Thoracic aorta (tissue), 2 donors: Measurements from ENCODE around the gene MYL7. TPM values are rescaled to one million over a fixed set of nuclear protein-coding genes. Genes with fewer than 3 reads are reported as not detected.

Source experiments
- ATAC-seq: fragments of 150-250 bp; one replicate; pipeline ENCODE4 v1.8.0; 2017; ENCODE audit warnings: low read depth; ENCODE audit not compliant: insufficient number of reproducible peaks, low FRiP score
- DNase-seq: peaks from one replicate; pipeline ENCODE4 v3.0.0-alpha.2; 2020; ENCODE audit warnings: low spot score
- H3K27ac ChIP-seq, 2 donors: fragments of 200-600 bp; sonication (generic); 1 replicate in 1 of 2; 2 replicates in 1 of 2; pipeline ENCODE4 v1.5.1; 2016; ENCODE audit warnings: mild to moderate bottlenecking in 2 of 2, moderate library complexity in 2 of 2
- H3K27me3 ChIP-seq: fragments of 200-600 bp; sonication (generic); replicated peaks from 2 replicates; pipeline ENCODE4 v1.6.0; 2016; ENCODE audit warnings: mild to moderate bottlenecking; ENCODE audit not compliant: insufficient read depth
- H3K36me3 ChIP-seq: fragments of 200-600 bp; sonication (generic); one replicate; pipeline ENCODE4 v1.5.1; 2016
- H3K4me1 ChIP-seq, 2 donors: fragments of 200-600 bp; sonication (generic); 1 replicate in 1 of 2; 2 replicates in 1 of 2; pipeline versions ENCODE4 v1.5.1 to v1.6.0; 2016; ENCODE audit warnings: low read depth in 2 of 2, mild to moderate bottlenecking in 1 of 2; ENCODE audit not compliant: control insufficient read depth in 1 of 2
- H3K4me3 ChIP-seq: fragments of 200-600 bp; sonication (generic); 2 replicates; pipeline ENCODE4 v1.5.1; 2016; ENCODE audit warnings: mild to moderate bottlenecking
- H3K9me3 ChIP-seq: fragments of 200-600 bp; sonication (generic); 2 replicates; pipeline ENCODE4 v1.5.1; 2016
- total RNA-seq, 2 donors: library from RNA; depleted of rRNA; stranded (reverse); fragments of >200 nt; gene quantifications; one replicate each; pipeline versions ENCODE4 v1.1.0 to v1.2.3, GENCODE V29; 2016
- TF ChIP-seq, protein P1 (sequence below): fragments of 200-600 bp; sonication (generic); IDR thresholded peaks from one replicate; pipeline ENCODE4 v1.5.1; 2019; ENCODE audit warnings: antibody characterized with exemption

MYL7 gene
- total RNA-seq, 2 donors from 2014 or later = not detected

DNA sequence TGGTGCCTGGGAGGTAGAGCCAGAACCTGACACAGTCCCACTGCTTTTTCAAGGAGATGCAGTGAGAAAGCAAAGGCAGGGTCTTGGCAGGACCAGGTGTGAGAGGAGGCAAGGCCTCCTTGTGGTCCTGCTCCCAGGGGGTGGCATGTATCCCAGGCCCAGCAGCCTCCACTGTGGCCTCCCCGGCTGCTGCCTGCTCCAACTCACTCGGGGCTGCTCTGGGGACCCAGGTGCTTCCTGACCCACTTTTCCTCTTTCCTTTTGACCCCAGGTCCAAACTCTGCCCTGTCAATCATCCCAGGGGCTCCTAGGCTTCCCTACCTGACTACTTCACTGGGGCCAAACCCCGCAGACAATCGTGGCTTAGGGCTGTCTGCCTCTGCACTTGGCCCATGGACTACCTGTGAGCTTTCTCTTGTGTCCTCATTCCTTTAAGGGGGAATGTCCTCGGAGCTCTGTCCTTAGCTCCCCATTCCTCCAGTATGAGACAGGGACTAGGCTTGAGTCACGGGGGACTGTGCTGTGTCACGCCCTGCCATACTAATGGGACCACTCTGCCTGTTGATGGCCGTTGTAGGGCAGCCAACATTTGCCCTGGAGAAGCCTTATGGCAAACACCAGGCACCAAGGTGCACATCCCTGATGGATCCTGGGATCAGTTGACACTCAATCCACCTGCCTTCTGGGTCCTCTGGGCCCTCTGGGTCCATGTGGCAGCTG, 38.1 kb downstream of the MYL7 start:
- DNase-seq (no peak), ATAC-seq (no peak)
- H3K9me3 ChIP-seq = no peaks in the 10 kb centered on the region
- H3K4me1 ChIP-seq = peaks cover 40 to 74% of the 10 kb centered on the region in 2 donors
- peaks cover 6% of the 10 kb centered on the region for H3K36me3 ChIP-seq
- H3K4me3 ChIP-seq = no peak overlapping the region
- TF ChIP-seq, protein P1, sequence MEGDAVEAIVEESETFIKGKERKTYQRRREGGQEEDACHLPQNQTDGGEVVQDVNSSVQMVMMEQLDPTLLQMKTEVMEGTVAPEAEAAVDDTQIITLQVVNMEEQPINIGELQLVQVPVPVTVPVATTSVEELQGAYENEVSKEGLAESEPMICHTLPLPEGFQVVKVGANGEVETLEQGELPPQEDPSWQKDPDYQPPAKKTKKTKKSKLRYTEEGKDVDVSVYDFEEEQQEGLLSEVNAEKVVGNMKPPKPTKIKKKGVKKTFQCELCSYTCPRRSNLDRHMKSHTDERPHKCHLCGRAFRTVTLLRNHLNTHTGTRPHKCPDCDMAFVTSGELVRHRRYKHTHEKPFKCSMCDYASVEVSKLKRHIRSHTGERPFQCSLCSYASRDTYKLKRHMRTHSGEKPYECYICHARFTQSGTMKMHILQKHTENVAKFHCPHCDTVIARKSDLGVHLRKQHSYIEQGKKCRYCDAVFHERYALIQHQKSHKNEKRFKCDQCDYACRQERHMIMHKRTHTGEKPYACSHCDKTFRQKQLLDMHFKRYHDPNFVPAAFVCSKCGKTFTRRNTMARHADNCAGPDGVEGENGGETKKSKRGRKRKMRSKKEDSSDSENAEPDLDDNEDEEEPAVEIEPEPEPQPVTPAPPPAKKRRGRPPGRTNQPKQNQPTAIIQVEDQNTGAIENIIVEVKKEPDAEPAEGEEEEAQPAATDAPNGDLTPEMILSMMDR = no peak
- H3K27ac ChIP-seq = peak overlapping the region; percentile 96 to 100
- no peaks in the 10 kb centered on the region for H3K27me3 ChIP-seq

DNA sequence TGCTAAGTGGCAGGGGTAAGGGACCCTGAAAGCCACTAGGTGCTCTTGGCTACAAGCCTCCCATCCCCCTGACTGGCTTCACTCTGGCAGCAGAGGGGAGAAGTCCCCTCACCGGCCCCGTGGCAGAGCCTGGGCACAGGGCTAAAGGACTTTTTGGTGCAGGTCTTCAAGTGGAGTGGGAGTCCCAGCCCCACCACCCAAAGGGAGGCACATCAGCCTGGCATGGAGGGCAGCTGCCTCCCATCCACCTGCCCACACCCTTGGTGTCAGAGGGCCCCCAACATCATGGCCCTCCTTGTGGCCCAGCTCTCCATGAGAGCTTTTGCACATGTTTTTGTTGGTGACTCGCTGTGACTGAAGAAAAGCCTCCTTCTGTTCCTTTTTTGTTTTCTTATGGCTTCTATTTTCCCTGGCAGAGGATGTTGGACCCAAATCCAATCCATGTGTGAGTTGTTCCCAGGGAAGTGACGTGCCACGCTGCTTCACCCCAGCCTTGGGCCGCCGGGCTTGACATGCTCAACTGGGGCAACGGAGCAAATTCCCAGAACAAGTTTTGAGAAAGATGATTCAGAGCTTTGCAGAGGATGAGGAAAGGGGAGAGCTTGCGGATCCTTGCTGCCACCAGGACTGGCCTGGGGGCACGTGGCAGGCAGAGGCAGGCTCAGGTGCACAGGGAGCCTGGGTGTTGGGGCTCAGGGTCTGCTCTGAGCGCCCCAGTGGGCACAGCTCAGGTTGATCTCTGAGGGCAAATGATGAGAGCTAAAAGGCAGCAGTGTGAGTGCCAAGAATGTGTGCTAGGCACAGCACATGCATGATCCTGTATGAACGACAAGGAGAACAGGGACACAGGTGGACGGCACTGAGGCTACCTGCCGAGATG, 38.9 kb downstream of the MYL7 start:
- Histone ChIP-seq H3K4me1 (peaks cover 32 to 66% of the 10 kb centered on the region in 2 donors), H3K9me3 (no peaks in the 10 kb centered on the region), H3K4me3 (no peak overlapping the region), H3K27me3 (no peaks in the 10 kb centered on the region), H3K36me3 (no peaks in the 10 kb centered on the region), H3K27ac (peak overlapping the region; percentile 96 to 100)
- DNase-seq (peak; percentile 82), ATAC-seq (peak; percentile 67)
- TF ChIP-seq, protein P1 = no peak

DNA sequence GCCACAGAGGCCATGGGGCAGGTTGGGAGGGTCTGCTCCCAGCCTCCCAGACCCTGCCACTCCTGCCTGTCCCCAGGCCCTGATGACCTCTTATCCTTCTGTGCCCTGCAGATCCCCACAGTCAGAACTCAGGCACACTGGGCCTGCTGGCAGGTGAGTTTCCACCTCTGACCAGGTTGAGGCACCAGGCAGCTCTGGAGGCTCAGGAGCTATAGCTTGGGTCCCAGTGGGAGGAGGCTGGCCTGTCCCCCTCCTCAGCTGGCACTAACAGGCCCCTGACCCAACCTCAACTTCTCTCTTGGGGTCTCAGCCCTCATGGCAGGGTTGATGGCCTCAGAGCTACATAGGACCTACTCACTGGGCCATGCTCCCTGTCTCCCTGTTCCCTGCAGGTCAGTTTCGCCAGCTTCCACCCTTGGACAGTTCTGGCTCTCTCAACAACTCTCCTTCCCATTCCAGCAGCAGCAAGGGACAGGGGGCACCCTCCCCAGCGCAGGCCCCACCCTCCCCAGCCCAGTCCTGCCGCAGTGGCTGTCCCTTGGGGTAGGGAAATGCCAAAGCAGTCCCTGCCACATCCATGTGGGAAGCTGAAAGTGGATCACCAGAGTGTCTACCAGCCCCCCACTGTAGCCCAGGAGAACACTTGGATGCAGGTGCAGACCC, 39.7 kb downstream of the MYL7 start:
- Histone ChIP-seq H3K4me3 (no peak overlapping the region), H3K9me3 (no peaks in the 10 kb centered on the region), H3K27ac (peak overlapping the region; percentile 96 to 100), H3K27me3 (no peaks in the 10 kb centered on the region), H3K4me1 (peaks cover 25 to 61% of the 10 kb centered on the region in 2 donors), H3K36me3 (no peaks in the 10 kb centered on the region)
- TF ChIP-seq, protein P1 = no peak
- no peak for DNase-seq
- no peak for ATAC-seq

DNA sequence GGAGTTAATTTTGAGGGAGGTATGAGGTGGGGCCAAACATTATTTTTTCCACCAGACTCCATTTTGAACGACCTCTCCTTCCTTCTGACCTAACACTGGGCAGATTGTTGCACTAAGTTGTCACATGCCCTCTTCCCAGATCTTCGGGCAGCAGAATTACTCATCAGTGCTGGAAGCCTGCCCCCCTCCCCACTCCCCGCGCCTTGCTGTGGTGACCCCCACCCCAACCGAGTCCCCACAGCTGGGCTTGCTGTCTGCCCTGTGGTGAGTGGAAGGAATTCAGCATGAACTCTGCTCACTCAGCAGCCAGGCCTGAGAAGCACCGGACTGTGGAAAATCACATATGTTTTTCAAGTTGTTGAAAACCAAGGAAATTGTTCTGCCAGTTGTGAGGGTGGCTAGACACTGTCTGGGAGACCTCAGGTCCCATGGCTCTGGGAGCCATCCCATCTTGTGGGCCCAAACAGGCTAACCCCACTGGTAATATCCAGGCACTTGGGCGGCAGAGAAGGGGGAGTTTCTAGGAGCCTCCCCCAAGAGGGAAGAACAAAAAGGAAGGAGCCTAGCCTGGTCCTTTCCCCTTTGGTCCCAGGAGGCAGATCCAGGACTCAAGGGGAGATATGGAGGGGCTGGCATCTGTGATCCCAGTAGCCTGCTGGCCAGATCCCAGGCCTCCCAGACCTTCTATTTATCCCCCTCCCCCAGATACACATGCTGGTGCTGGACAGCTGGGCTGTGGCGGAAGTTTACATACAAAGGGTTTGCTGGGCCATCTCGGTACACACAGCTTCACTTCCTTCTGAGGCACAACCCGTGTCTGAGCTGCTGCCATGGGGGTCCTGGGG, 40.5 kb downstream of the MYL7 start:
- Histone ChIP-seq H3K4me3 (no peak overlapping the region), H3K36me3 (no peaks in the 10 kb centered on the region), H3K9me3 (no peaks in the 10 kb centered on the region), H3K27ac (peak overlapping the region; percentile 96 to 100), H3K4me1 (peaks cover 21 to 58% of the 10 kb centered on the region in 2 donors), H3K27me3 (no peaks in the 10 kb centered on the region)
- no peak for DNase-seq
- TF ChIP-seq, protein P1 = no peak
- ATAC-seq = peak; percentile 4
